DND-41 (cell line): ENCODE measurements around the gene BAX.

ENCODE experiments used
- EZH2 ChIP-seq: IDR thresholded peaks from 3 replicates; pipeline ENCODE4 v1.6.1; 2012; ENCODE audit warnings: borderline replicate concordance, low read depth, mild to moderate bottlenecking, moderate library complexity, low read length, inconsistent platforms; ENCODE audit not compliant: severe bottlenecking
- TF ChIP-seq, protein P1 (sequence below): IDR thresholded peaks from 2 replicates; pipeline ENCODE4 v1.5.1; 2012; ENCODE audit warnings: borderline replicate concordance, low read length, moderate library complexity, mild to moderate bottlenecking; ENCODE audit not compliant: poor library complexity, severe bottlenecking; ENCODE audit errors: extremely low read depth

DNA sequence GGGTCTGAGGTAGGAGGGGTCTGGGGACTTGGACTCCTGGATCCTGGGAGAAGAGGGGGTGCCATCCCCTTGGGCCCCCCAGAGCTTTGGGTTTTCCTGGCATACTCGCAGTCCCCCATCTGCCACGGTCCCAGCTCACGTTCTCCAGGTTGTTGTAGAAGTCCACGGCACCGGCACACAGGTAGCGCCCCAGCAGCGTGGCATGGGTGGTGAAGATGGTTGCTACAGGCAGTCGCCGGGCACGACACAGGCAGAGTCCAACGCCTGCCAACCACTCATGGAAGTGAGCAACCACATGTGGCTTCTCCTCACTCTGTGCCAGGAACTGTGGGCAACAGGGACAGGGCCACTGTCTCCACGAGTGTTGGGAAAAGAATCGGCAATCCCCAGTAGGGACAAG, 31.0 kb downstream of the BAX start:
- TF ChIP-seq, protein P1, sequence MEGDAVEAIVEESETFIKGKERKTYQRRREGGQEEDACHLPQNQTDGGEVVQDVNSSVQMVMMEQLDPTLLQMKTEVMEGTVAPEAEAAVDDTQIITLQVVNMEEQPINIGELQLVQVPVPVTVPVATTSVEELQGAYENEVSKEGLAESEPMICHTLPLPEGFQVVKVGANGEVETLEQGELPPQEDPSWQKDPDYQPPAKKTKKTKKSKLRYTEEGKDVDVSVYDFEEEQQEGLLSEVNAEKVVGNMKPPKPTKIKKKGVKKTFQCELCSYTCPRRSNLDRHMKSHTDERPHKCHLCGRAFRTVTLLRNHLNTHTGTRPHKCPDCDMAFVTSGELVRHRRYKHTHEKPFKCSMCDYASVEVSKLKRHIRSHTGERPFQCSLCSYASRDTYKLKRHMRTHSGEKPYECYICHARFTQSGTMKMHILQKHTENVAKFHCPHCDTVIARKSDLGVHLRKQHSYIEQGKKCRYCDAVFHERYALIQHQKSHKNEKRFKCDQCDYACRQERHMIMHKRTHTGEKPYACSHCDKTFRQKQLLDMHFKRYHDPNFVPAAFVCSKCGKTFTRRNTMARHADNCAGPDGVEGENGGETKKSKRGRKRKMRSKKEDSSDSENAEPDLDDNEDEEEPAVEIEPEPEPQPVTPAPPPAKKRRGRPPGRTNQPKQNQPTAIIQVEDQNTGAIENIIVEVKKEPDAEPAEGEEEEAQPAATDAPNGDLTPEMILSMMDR = no peak
- TF ChIP-seq EZH2 = no peak
